Measurements from ENCODE around the gene CCDC74A.
"Not testable (repeated sequence)": the region's sequence is repeated elsewhere in the genome, so short reads cannot be mapped to it uniquely, and the experiment has no call there.

GRCh38 chr2:131536841-131537240, 9.2 kb downstream of the CCDC74A start:
- TF ChIP-seq POLR2A, CTCF (IDR thresholded peaks at IDR 0.05): not testable (repeated sequence)

All from upper lobe of left lung (tissue), 4 donors.